PFSK-1 (cell line): ENCODE data around the gene THRSP.

ENCODE experiments used
- POLR2AphosphoS5 ChIP-seq: IDR thresholded peaks from 2 replicates; pipeline ENCODE4 v1.6.1; 2012; ENCODE audit warnings: low read depth, mild to moderate bottlenecking, control low read depth, low read length, moderate library complexity
- SIN3A ChIP-seq: IDR thresholded peaks from 2 replicates; pipeline ENCODE4 v1.6.1; 2012; ENCODE audit warnings: mild to moderate bottlenecking, low read length, moderate library complexity, borderline replicate concordance; ENCODE audit not compliant: insufficient read depth
- TAF1 ChIP-seq: IDR thresholded peaks from 2 replicates; pipeline ENCODE4 v1.6.1; 2012; ENCODE audit warnings: low read length, control low read depth, borderline replicate concordance; ENCODE audit not compliant: insufficient read depth

GRCh38 chr11:78074756-78075155, 11.1 kb downstream of the THRSP start:
- no peak for TF ChIP-seq POLR2AphosphoS5
- TF ChIP-seq TAF1: no peak
- no peak for TF ChIP-seq SIN3A
